ENCODE measurements around the gene CLIC3. TPM values are rescaled to one million over a fixed set of nuclear protein-coding genes. Genes with fewer than 3 reads are reported as not detected.

CLIC3 gene
- total RNA-seq, 1 experiment from 2014 or later, result 4.3 TPM

DNA sequence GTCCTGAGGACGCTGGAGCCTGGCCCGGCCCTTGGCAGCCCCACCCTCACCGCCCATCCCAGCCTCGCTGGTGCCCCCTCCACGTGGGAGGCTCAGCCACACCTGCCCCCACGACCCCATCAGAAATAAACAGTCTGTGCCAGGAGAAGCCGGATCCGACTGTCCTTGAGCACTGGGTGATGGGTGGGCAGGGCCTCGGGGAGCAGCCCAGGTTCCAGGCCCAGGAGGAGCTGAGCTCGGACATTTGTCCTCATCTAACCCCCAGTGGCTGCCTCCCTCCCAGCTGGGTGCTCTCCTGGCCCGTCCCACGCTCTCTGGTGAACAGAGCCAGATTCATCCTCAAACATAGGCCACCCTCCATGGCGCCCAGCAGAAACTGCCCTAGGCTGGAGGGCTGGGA, 23.6 kb downstream of the CLIC3 start:
- no peaks in the 10 kb centered on the region for H3K79me2 ChIP-seq (ENCODE audit: low read length)
- ATAC-seq (no peak), DNase-seq (no peak)
- no peak overlapping the region for H3K9ac ChIP-seq (ENCODE audit: low read length)
- BruUV-seq (replicated peaks), result no TSS peak
- H3K4me1 ChIP-seq (ENCODE audit: insufficient read depth, low read length), result no peaks in the 10 kb centered on the region
- no peak overlapping the region for H3K4me2 ChIP-seq (ENCODE audit: low read length)
- TF ChIP-seq, protein P1, sequence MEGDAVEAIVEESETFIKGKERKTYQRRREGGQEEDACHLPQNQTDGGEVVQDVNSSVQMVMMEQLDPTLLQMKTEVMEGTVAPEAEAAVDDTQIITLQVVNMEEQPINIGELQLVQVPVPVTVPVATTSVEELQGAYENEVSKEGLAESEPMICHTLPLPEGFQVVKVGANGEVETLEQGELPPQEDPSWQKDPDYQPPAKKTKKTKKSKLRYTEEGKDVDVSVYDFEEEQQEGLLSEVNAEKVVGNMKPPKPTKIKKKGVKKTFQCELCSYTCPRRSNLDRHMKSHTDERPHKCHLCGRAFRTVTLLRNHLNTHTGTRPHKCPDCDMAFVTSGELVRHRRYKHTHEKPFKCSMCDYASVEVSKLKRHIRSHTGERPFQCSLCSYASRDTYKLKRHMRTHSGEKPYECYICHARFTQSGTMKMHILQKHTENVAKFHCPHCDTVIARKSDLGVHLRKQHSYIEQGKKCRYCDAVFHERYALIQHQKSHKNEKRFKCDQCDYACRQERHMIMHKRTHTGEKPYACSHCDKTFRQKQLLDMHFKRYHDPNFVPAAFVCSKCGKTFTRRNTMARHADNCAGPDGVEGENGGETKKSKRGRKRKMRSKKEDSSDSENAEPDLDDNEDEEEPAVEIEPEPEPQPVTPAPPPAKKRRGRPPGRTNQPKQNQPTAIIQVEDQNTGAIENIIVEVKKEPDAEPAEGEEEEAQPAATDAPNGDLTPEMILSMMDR (conservative IDR thresholded peaks at IDR 0.05; ENCODE audit: low read depth, low read length), result no peak
- TF ChIP-seq EZH2 (IDR thresholded peaks at IDR 0.05; ENCODE audit: low read length, unreplicated experiment) (no peak), EZH2phosphoT487 (IDR thresholded peaks at IDR 0.05; ENCODE audit: borderline replicate concordance, low read length) (no peak)
- H3K27me3 ChIP-seq (ENCODE audit: low read length), result no peaks in the 10 kb centered on the region
- H3K9me3 ChIP-seq (ENCODE audit: low read length), result no peaks in the 10 kb centered on the region
- CTCF ChIA-PET, result no interaction called here
- H3K36me3 ChIP-seq (ENCODE audit: low read depth, low read length), result no peaks in the 10 kb centered on the region
- intact Hi-C loops (cut with micrococcal nuclease), result no loop called here
- POLR2A ChIA-PET (ENCODE audit: unreplicated experiment), result no interaction called here
- no peaks in the 10 kb centered on the region for H4K20me1 ChIP-seq (ENCODE audit: low read length)
- H3F3A ChIP-seq (ENCODE audit: low read length, unreplicated experiment), result no peaks in the 10 kb centered on the region
- H2AFZ ChIP-seq (ENCODE audit: low read length), result no peak overlapping the region
- no peak overlapping the region for H3K27ac ChIP-seq (ENCODE audit: low read length)
- no peaks in the 10 kb centered on the region for H3K9me2 ChIP-seq (replicated peaks; ENCODE audit: low read length)
- H3K4me3 ChIP-seq (ENCODE audit: low read length), result no peak overlapping the region

DNA sequence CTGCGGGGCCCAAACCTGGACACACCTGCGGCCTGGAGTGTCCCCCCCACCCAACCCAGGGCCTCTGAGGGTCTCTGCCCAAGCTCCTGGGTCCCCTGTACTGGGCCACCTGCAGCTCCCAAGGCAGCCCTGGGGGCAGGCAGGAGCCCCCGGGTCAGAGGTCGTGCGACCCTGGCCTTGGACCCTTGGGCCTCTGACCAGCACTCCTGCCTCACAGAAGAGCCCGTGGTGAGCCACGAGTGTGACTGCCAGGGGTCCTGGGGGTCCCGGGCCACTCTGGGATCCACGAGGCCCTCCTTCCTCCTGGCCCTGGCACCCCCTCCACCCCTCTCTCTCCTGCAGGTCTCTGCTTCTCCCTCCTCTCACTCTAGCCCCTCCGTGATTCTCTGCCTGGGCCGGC, 24.0 kb downstream of the CLIC3 start:
- POLR2A ChIA-PET (ENCODE audit: unreplicated experiment), result no interaction called here
- no peaks in the 10 kb centered on the region for H3F3A ChIP-seq (ENCODE audit: low read length, unreplicated experiment)
- H2AFZ ChIP-seq (ENCODE audit: low read length), result no peak overlapping the region
- H3K27ac ChIP-seq (ENCODE audit: low read length), result no peak overlapping the region
- no peak overlapping the region for H3K4me3 ChIP-seq (ENCODE audit: low read length)
- no TSS peak for BruUV-seq (replicated peaks)
- H4K20me1 ChIP-seq (ENCODE audit: low read length), result no peaks in the 10 kb centered on the region
- no peaks in the 10 kb centered on the region for H3K36me3 ChIP-seq (ENCODE audit: low read depth, low read length)
- DNase-seq (no peak), ATAC-seq (no peak)
- H3K4me2 ChIP-seq (ENCODE audit: low read length), result no peak overlapping the region
- no peak for TF ChIP-seq EZH2 (IDR thresholded peaks at IDR 0.05; ENCODE audit: low read length, unreplicated experiment)
- no peaks in the 10 kb centered on the region for H3K79me2 ChIP-seq (ENCODE audit: low read length)
- no peaks in the 10 kb centered on the region for H3K9me2 ChIP-seq (replicated peaks; ENCODE audit: low read length)
- intact Hi-C loops (cut with micrococcal nuclease), result no loop called here
- H3K9me3 ChIP-seq (ENCODE audit: low read length), result no peaks in the 10 kb centered on the region
- no peak overlapping the region for H3K9ac ChIP-seq (ENCODE audit: low read length)
- no peaks in the 10 kb centered on the region for H3K4me1 ChIP-seq (ENCODE audit: insufficient read depth, low read length)
- CTCF ChIA-PET, result no interaction called here
- H3K27me3 ChIP-seq (ENCODE audit: low read length), result no peaks in the 10 kb centered on the region

DNA sequence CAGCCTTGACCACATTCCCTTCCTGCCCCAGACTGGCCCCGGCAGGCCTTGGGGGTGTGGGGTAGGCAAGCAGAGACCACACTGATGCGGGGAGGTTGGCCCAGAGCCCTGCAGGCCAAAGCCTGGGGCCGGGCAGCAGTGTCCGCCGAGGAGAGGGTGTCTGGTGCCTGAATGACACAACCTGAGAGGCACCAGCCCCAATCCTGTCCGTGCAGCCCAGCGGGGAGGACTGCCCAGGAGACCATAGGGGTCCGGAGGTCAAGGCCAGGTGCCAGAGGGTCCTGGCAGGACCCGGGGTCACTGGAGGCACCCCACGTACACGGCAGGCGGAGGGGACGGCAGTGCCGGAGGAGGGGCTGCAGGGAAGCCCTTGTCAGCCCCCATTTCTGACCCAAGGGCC, 24.6 kb downstream of the CLIC3 start:
- H3K9ac ChIP-seq (ENCODE audit: low read length), result no peak overlapping the region
- BruUV-seq (replicated peaks), result no TSS peak
- no peaks in the 10 kb centered on the region for H3F3A ChIP-seq (ENCODE audit: low read length, unreplicated experiment)
- H3K27ac ChIP-seq (ENCODE audit: low read length), result no peak overlapping the region
- no peaks in the 10 kb centered on the region for H3K9me2 ChIP-seq (replicated peaks; ENCODE audit: low read length)
- no peaks in the 10 kb centered on the region for H3K79me2 ChIP-seq (ENCODE audit: low read length)
- TF ChIP-seq, protein P1 (conservative IDR thresholded peaks at IDR 0.05; ENCODE audit: low read depth, low read length), result no peak
- TF ChIP-seq EZH2phosphoT487 (IDR thresholded peaks at IDR 0.05; ENCODE audit: borderline replicate concordance, low read length), result no peak
- no peak for TF ChIP-seq EZH2 (IDR thresholded peaks at IDR 0.05; ENCODE audit: low read length, unreplicated experiment)
- ATAC-seq, result no peak
- POLR2A ChIA-PET (ENCODE audit: unreplicated experiment), result no interaction called here
- H2AFZ ChIP-seq (ENCODE audit: low read length), result no peak overlapping the region
- H3K4me1 ChIP-seq (ENCODE audit: insufficient read depth, low read length), result no peaks in the 10 kb centered on the region
- DNase-seq, result no peak
- no peaks in the 10 kb centered on the region for H3K9me3 ChIP-seq (ENCODE audit: low read length)
- H3K36me3 ChIP-seq (ENCODE audit: low read depth, low read length), result no peaks in the 10 kb centered on the region
- intact Hi-C loops (cut with micrococcal nuclease), result no loop called here
- no peak overlapping the region for H3K4me3 ChIP-seq (ENCODE audit: low read length)
- CTCF ChIA-PET, result no interaction called here
- H3K4me2 ChIP-seq (ENCODE audit: low read length), result no peak overlapping the region
- no peaks in the 10 kb centered on the region for H3K27me3 ChIP-seq (ENCODE audit: low read length)
- no peaks in the 10 kb centered on the region for H4K20me1 ChIP-seq (ENCODE audit: low read length)

Measured in PC-3 (cell line).